H9 (cell line): ENCODE results near the gene NCDN. TPM values are rescaled to one million over a fixed set of nuclear protein-coding genes. Genes with fewer than 3 reads are reported as not detected.

ENCODE experiments used
- DNase-seq: peaks from one replicate; pipeline ENCODE4 v3.0.0-alpha.2; 2017
- H2AFZ ChIP-seq: one replicate; pipeline ENCODE4 v1.6.1; 2013; ENCODE audit warnings: mild to moderate bottlenecking, low read length, control low read depth, moderate library complexity
- H2AK5ac ChIP-seq: 2 replicates; pipeline ENCODE4 v1.6.1; 2013; ENCODE audit warnings: low read length, control low read depth, mixed read lengths; ENCODE audit not compliant: insufficient read length
- H2BK120ac ChIP-seq: one replicate; pipeline ENCODE4 v1.6.1; 2013; ENCODE audit warnings: low read depth, mild to moderate bottlenecking, low read length, control low read depth, inconsistent platforms; ENCODE audit not compliant: poor library complexity, severe bottlenecking
- H2BK12ac ChIP-seq: 2 replicates; pipeline ENCODE4 v1.6.1; 2013; ENCODE audit warnings: low read length, control low read depth, mixed read lengths, low read depth; ENCODE audit not compliant: insufficient read length
- H2BK15ac ChIP-seq: 2 replicates; pipeline ENCODE4 v1.6.1; 2013; ENCODE audit warnings: low read depth, low read length, control low read depth
- H2BK20ac ChIP-seq: one replicate; pipeline ENCODE4 v1.6.1; 2013; ENCODE audit warnings: low read depth, mild to moderate bottlenecking, low read length, control low read depth, inconsistent platforms; ENCODE audit not compliant: poor library complexity, severe bottlenecking
- H2BK5ac ChIP-seq: 2 replicates; pipeline ENCODE4 v1.6.1; 2013; ENCODE audit warnings: low read length, control low read depth, mixed read lengths; ENCODE audit not compliant: insufficient read length
- H3K14ac ChIP-seq: 2 replicates; pipeline ENCODE4 v1.6.1; 2013; ENCODE audit warnings: low read length, control low read depth; ENCODE audit not compliant: insufficient read depth
- H3K18ac ChIP-seq: 2 replicates; pipeline ENCODE4 v1.6.1; 2013; ENCODE audit warnings: low read depth, mild to moderate bottlenecking, mixed read lengths, low read length, control low read depth; ENCODE audit not compliant: insufficient read length
- H3K23ac ChIP-seq: 2 replicates; pipeline ENCODE4 v1.6.1; 2013; ENCODE audit warnings: low read length, control low read depth, mixed read lengths, low read depth; ENCODE audit not compliant: insufficient read length
- H3K23me2 ChIP-seq: 2 replicates; pipeline ENCODE4 v1.6.1; 2013; ENCODE audit warnings: low read depth, mild to moderate bottlenecking, mixed read lengths, low read length, control low read depth; ENCODE audit not compliant: insufficient read length, poor library complexity, severe bottlenecking
- H3K27ac ChIP-seq: 2 replicates; pipeline ENCODE4 v1.5.1; 2013; ENCODE audit warnings: low read length, control low read depth, mixed read lengths, low read depth; ENCODE audit not compliant: insufficient read length
- H3K27me3 ChIP-seq: 2 replicates; pipeline ENCODE4 v1.6.1; 2013; ENCODE audit warnings: low read length, control low read depth, inconsistent platforms; ENCODE audit not compliant: insufficient read depth
- H3K4ac ChIP-seq: 2 replicates; pipeline ENCODE4 v1.6.1; 2013; ENCODE audit warnings: low read depth, mild to moderate bottlenecking, control low read depth, inconsistent platforms, low read length, moderate library complexity
- H3K4me1 ChIP-seq: 2 replicates; pipeline ENCODE4 v1.6.1; 2013; ENCODE audit warnings: low read length, control low read depth, inconsistent platforms; ENCODE audit not compliant: insufficient read depth
- H3K4me2 ChIP-seq: 2 replicates; pipeline ENCODE4 v1.6.1; 2013; ENCODE audit warnings: low read length, control low read depth, mixed read lengths; ENCODE audit not compliant: insufficient read length, insufficient read depth
- H3K56ac ChIP-seq: 2 replicates; pipeline ENCODE4 v1.6.1; 2013; ENCODE audit warnings: low read depth, mild to moderate bottlenecking, mixed read lengths, low read length, control low read depth; ENCODE audit not compliant: insufficient read length
- H3K79me1 ChIP-seq: 2 replicates; pipeline ENCODE4 v1.6.1; 2013; ENCODE audit warnings: low read depth, mild to moderate bottlenecking, moderate library complexity, low read length, control low read depth, inconsistent platforms; ENCODE audit not compliant: insufficient read depth, poor library complexity, severe bottlenecking
- H3K79me2 ChIP-seq: 2 replicates; pipeline ENCODE4 v1.6.1; 2013; ENCODE audit warnings: low read length, control low read depth, inconsistent platforms; ENCODE audit not compliant: insufficient read depth
- H3K9ac ChIP-seq: 2 replicates; pipeline ENCODE4 v1.6.1; 2013; ENCODE audit warnings: low read length, control low read depth, mixed read lengths; ENCODE audit not compliant: insufficient read length; ENCODE audit errors: extremely low read depth
- H3K9me3 ChIP-seq: one replicate; pipeline ENCODE4 v1.6.1; 2013; ENCODE audit warnings: low read depth, low read length, inconsistent platforms; ENCODE audit not compliant: control insufficient read depth
- H3T11ph ChIP-seq: one replicate; pipeline ENCODE4 v1.6.1; 2013; ENCODE audit warnings: mild to moderate bottlenecking, low read length, control low read depth, inconsistent platforms
- H4K20me1 ChIP-seq: one replicate; pipeline ENCODE4 v1.6.1; 2013; ENCODE audit not compliant: control insufficient read depth, insufficient read length, insufficient read depth
- H4K5ac ChIP-seq: 2 replicates; pipeline ENCODE4 v1.6.1; 2013; ENCODE audit warnings: low read depth, mild to moderate bottlenecking, mixed read lengths, low read length, control low read depth; ENCODE audit not compliant: insufficient read length
- H4K8ac ChIP-seq: replicated peaks from 2 replicates; pipeline ENCODE4 v1.6.1; 2013; ENCODE audit warnings: low read length, control low read depth, mixed read lengths, low read depth; ENCODE audit not compliant: insufficient read length
- H4K91ac ChIP-seq: 2 replicates; pipeline ENCODE4 v1.6.1; 2013; ENCODE audit warnings: low read depth, mild to moderate bottlenecking, moderate library complexity, mixed read lengths, low read length, control low read depth; ENCODE audit not compliant: insufficient read length
- H3K27ac Mint-ChIP-seq, 3 experiments: 2 replicates in 2 of 3; 3 replicates in 1 of 3; pipeline ENCODE4 v1.8.0; 2020 to 2021; ENCODE audit warnings: mixed read lengths in 3 of 3, mild to moderate bottlenecking in 1 of 3, moderate library complexity in 1 of 3
- H3K27me3 Mint-ChIP-seq: 2 replicates; pipeline ENCODE4 v1.8.0; 2021; ENCODE audit warnings: low read depth, mild to moderate bottlenecking, moderate library complexity, mixed read lengths
- H3K36me3 Mint-ChIP-seq, 3 experiments: 2 replicates in 2 of 3; 3 replicates in 1 of 3; pipeline ENCODE4 v1.8.0; 2020 to 2021; ENCODE audit warnings: low read depth in 3 of 3, mixed read lengths in 3 of 3; ENCODE audit not compliant: insufficient read depth in 1 of 3
- H3K4me1 Mint-ChIP-seq, 2 experiments: 2 replicates each; pipeline ENCODE4 v1.8.0; 2020; ENCODE audit warnings: mixed read lengths in 2 of 2
- H3K4me3 Mint-ChIP-seq, 2 experiments: 2 replicates in 1 of 2; 3 replicates in 1 of 2; pipeline ENCODE4 v1.8.0; 2020 to 2021; ENCODE audit warnings: mild to moderate bottlenecking in 2 of 2, mixed read lengths in 2 of 2, moderate library complexity in 1 of 2
- H3K9me3 Mint-ChIP-seq, 2 experiments: 2 replicates in 1 of 2; 3 replicates in 1 of 2; pipeline ENCODE4 v1.8.0; 2020; ENCODE audit warnings: mild to moderate bottlenecking in 2 of 2, mixed read lengths in 2 of 2, moderate library complexity in 1 of 2
- WGBS: extraction: QIAGEN DNeasy Blood & Tissue Kit; methylation state at CpG from one replicate; pipeline ENCODE4 v1.1.7; 2013; ENCODE audit warnings: missing lambda C conversion rate, low lambda C conversion rate, mixed read lengths; ENCODE audit not compliant: insufficient read length; ENCODE audit errors: extremely low coverage; 5-methylcytosine and 5-hydroxymethylcytosine counted together
- total RNA-seq: library from RNA; stranded (reverse); gene quantifications from 2 replicates; pipeline ENCODE4 v1.2.1, GENCODE V29; 2021
- TF ChIP-seq, protein P1 (sequence below): fragments of 200-600 bp; sonication (generic); conservative IDR thresholded peaks from 3 replicates; pipeline ENCODE4 v1.8.0; 2021; ENCODE audit warnings: antibody characterized with exemption, mild to moderate bottlenecking

NCDN gene
- total RNA-seq, 1 experiment from 2014 or later, result 44.2 TPM

DNA sequence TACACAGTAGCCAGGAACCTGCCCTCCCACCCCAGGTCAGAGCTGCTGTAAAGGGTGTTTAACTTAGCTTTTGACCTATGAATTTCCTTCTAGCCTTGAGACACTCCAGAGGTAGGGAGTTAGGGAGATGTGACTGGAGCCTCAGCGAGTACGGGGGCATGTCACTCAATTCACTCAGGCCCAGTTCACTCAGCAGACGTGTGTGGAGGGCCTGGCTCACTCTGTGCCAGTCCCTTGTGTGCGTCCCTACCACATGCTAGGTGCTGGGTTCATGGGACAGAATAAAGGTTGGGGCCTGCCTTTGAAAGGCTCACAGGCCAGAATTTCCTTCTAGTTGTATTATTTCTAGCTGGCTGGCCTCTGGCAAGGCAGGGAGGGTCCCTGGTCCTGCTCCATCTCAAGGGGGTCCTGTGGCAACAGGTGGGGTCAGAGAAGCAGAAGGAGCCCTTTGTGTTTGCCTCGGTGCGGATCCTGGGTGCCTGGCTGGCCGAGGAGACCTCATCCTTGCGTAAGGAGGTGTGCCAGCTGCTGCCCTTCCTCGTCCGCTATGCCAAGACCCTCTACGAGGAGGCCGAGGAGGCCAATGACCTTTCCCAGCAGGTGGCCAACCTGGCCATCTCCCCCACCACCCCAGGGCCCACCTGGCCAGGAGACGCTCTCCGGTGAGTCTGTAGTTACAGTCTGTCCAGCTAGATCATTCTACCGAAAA lies 4.5 kb downstream of the NCDN start:
- Mint-ChIP-seq H3K4me1 (peaks cover 15 to 22% of the 10 kb centered on the region in 2 experiments), H3K36me3 (peaks cover 27 to 66% (median 53%) of the 10 kb centered on the region in 3 experiments), H3K9me3 (peaks cover 0 to 4% of the 10 kb centered on the region in 2 experiments; a peak in 2 of 5 replicates), H3K4me3 (no peak overlapping the region), H3K27me3 (no peaks in the 10 kb centered on the region), H3K27ac (no peak overlapping the region)
- H3T11ph ChIP-seq, result no peak overlapping the region
- no peak overlapping the region for H2BK12ac ChIP-seq
- H2BK120ac ChIP-seq, result no peak overlapping the region
- H3K4me2 ChIP-seq, result no peak overlapping the region
- no peaks in the 10 kb centered on the region for H3K9me3 ChIP-seq
- H3K4me1 ChIP-seq, result no peaks in the 10 kb centered on the region
- no peak overlapping the region for H3K14ac ChIP-seq
- no peak overlapping the region for H2BK15ac ChIP-seq
- no peaks in the 10 kb centered on the region for H3K79me2 ChIP-seq
- no peak overlapping the region for H3K9ac ChIP-seq
- no peaks in the 10 kb centered on the region for H3K27me3 ChIP-seq
- H4K8ac ChIP-seq, result no peak overlapping the region
- no peak overlapping the region for H4K91ac ChIP-seq
- H3K23me2 ChIP-seq, result peaks cover 10% of the 10 kb centered on the region
- no peaks in the 10 kb centered on the region for H4K20me1 ChIP-seq
- no peak overlapping the region for H3K18ac ChIP-seq
- no peak for DNase-seq
- no peak overlapping the region for H2BK20ac ChIP-seq
- no peak overlapping the region for H3K23ac ChIP-seq
- no peak overlapping the region for H2BK5ac ChIP-seq
- no peak overlapping the region for H3K56ac ChIP-seq
- no peak overlapping the region for H3K4ac ChIP-seq
- H3K79me1 ChIP-seq, result no peaks in the 10 kb centered on the region
- WGBS, result no CpG with 5 or more reads among the region's 15 CpGs
- H2AK5ac ChIP-seq, result no peak overlapping the region
- H3K27ac ChIP-seq, result no peak overlapping the region
- H4K5ac ChIP-seq, result no peak overlapping the region
- TF ChIP-seq, protein P1, sequence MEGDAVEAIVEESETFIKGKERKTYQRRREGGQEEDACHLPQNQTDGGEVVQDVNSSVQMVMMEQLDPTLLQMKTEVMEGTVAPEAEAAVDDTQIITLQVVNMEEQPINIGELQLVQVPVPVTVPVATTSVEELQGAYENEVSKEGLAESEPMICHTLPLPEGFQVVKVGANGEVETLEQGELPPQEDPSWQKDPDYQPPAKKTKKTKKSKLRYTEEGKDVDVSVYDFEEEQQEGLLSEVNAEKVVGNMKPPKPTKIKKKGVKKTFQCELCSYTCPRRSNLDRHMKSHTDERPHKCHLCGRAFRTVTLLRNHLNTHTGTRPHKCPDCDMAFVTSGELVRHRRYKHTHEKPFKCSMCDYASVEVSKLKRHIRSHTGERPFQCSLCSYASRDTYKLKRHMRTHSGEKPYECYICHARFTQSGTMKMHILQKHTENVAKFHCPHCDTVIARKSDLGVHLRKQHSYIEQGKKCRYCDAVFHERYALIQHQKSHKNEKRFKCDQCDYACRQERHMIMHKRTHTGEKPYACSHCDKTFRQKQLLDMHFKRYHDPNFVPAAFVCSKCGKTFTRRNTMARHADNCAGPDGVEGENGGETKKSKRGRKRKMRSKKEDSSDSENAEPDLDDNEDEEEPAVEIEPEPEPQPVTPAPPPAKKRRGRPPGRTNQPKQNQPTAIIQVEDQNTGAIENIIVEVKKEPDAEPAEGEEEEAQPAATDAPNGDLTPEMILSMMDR, result no peak
- no peak overlapping the region for H2AFZ ChIP-seq
